ENCODE measurements around the gene HOXA2. TPM values are rescaled to one million over a fixed set of nuclear protein-coding genes. Genes with fewer than 3 reads are reported as not detected.
A peak's percentile ranks its signal among the peaks of the same experiment; 100 is the strongest.

The HOXA2 gene
- total and polyA plus RNA-seq, 2 of the 8 experiments (the other 6 are each of a cell fraction or from before 2014, with no cell fraction given) = not detected

DNA sequence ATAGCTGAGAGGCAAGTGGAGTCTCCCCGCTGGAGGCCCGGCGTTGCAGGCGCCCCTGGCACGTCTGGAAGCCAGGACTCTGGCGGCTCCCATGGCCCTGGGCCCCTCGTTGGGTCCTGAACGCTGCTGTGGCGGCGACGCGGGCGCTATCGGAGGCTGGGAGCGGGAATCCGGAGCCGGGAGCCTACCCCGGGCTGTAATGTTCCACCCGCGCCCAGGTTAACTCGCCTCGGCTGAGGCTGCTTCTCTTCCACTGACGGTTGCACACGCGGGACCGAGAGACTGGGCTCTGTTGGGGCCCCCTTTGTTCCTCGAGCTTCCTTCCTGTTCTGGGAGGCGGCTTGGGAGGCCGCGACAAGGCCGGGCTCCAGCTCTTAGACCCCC is 42.3 kb upstream of the HOXA2 start:
- no peak overlapping the region for H3K4me3 ChIP-seq (ENCODE audit: extremely low read depth in 1 of 4, insufficient read depth in 2 of 4, low read depth in 3 of 4, low read length in 4 of 4)
- no peaks in the 10 kb centered on the region for H3K79me2 ChIP-seq (ENCODE audit: control insufficient read depth in 1 of 2, insufficient read depth in 2 of 2, low read length in 2 of 2)
- TF ChIP-seq EP300 (IDR thresholded peaks at IDR 0.05; ENCODE audit: borderline replicate concordance in 1 of 2, low read depth in 2 of 2, low read length in 2 of 2) (no peak), CBX5 (IDR thresholded peaks at IDR 0.05; ENCODE audit: low read depth, low read length) (no peak), CHD1 (IDR thresholded peaks at IDR 0.05; ENCODE audit: low read depth, low read length) (no peak), RBBP5 (IDR thresholded peaks at IDR 0.05; ENCODE audit: borderline replicate concordance, low read depth, low read length) (no peak), YY1 (IDR thresholded peaks at IDR 0.05; ENCODE audit: low read depth, low read length) (no peak), POU5F1 (IDR thresholded peaks at IDR 0.05; ENCODE audit: low read depth, low read length) (no peak), MAFK (IDR thresholded peaks at IDR 0.05; ENCODE audit: low read depth, low read length) (no peak)

More for the DNA sequence above, 42.3 kb upstream of the HOXA2 start:
- H3K14ac ChIP-seq (ENCODE audit: insufficient read length) = no peak overlapping the region
- no peak overlapping the region for H3K18ac ChIP-seq (ENCODE audit: extremely low read depth, low read length)
- H3K4me1 ChIP-seq (replicated peaks in 1 of 4; ENCODE audit: control insufficient read depth in 3 of 4, insufficient read depth in 4 of 4, low read length in 3 of 4) = peaks cover 0 to 9% (median 5%) of the 10 kb centered on the region in 4 experiments; a peak in 5 of 7 replicates
- no peak overlapping the region for H2AFZ ChIP-seq (ENCODE audit: low read length)
- no peak overlapping the region for H2AK5ac ChIP-seq (ENCODE audit: low read depth, low read length)
- peak overlapping the region; percentile 9; the same call in 1 of the 2 replicates for H4K8ac ChIP-seq (ENCODE audit: extremely low read depth, insufficient read depth, low read length)
- 17% methylated on average over 30 of the region's 31 CpGs; no CpG with 5 or more reads in 1 of the 2 experiments for WGBS, 2 experiments (ENCODE audit: extremely low coverage in 1 of 2, insufficient coverage in 1 of 2, insufficient read length in 1 of 2, insufficient replicate concordance in 2 of 2, low coverage in 1 of 2, low lambda C conversion rate in 2 of 2, missing lambda C conversion rate in 1 of 2)
- POLR2A ChIA-PET (ENCODE audit: partially characterized antibody) = no interaction called here
- H3K9ac ChIP-seq (replicated peaks in 1 of 4; ENCODE audit: extremely low read depth in 1 of 4, low read depth in 3 of 4, low read length in 3 of 4) = no peak overlapping the region
- H3K56ac ChIP-seq (replicated peaks; ENCODE audit: insufficient read length, low read depth, low read length) = no peak overlapping the region
- H3K27ac ChIP-seq (ENCODE audit: low read depth, low read length) = no peak overlapping the region
- H3K9me3 ChIP-seq (ENCODE audit: insufficient read depth in 2 of 2, low read depth in 1 of 2, low read length in 1 of 2) = peaks cover 0 to 3% of the 10 kb centered on the region in 2 experiments; a peak in 1 of 4 replicates
- CTCF ChIA-PET (ENCODE audit: partially characterized antibody) = interaction anchor here (0.7 to 12.5 kb wide), 26 partner anchors 9 to 1247 kb away, joined by 3 to 123 read pairs (median 12); partner anchors contain the start of genes HOXA1, HOXA10, HOXA3 and HOXA4
- H3K23me2 ChIP-seq (ENCODE audit: low read depth, low read length) = peaks cover 9% of the 10 kb centered on the region
- H4K20me1 ChIP-seq (replicated peaks in 1 of 2; ENCODE audit: control insufficient read depth in 1 of 2, insufficient read depth in 2 of 2, low read length in 2 of 2) = peaks cover 26 to 31% of the 10 kb centered on the region in 2 experiments
- no peak overlapping the region for H2BK15ac ChIP-seq (ENCODE audit: low read length)
- H2BK12ac ChIP-seq (ENCODE audit: low read depth, low read length) = no peak overlapping the region
- no peak overlapping the region for H3K4ac ChIP-seq (replicated peaks; ENCODE audit: insufficient read length, low read depth, low read length)
- H2BK5ac ChIP-seq (ENCODE audit: low read depth, low read length) = no peak overlapping the region
- no peak overlapping the region for H3K4me2 ChIP-seq (ENCODE audit: insufficient read depth in 1 of 2, low read depth in 2 of 2, low read length in 2 of 2)
- H4K5ac ChIP-seq (ENCODE audit: insufficient read length, low read depth, low read length) = no peak overlapping the region
- H3K23ac ChIP-seq (ENCODE audit: insufficient read length) = no peak overlapping the region
- peak in 1 of 2 experiments; percentile 56 for DNase-seq (ENCODE audit: low read depth in 1 of 2, low spot score in 2 of 2)
- H3K27me3 ChIP-seq (replicated peaks in 1 of 4; ENCODE audit: control insufficient read depth in 3 of 4, extremely low read depth in 1 of 4, insufficient read depth in 3 of 4, low read length in 3 of 4) = peaks cover 96 to 100% (median 99%) of the 10 kb centered on the region in 4 experiments
- no peak overlapping the region for H2BK120ac ChIP-seq (replicated peaks; ENCODE audit: low read depth, low read length)
- H3K79me1 ChIP-seq (ENCODE audit: low read depth, low read length) = no peaks in the 10 kb centered on the region
- H4K91ac ChIP-seq (replicated peaks; ENCODE audit: insufficient read length, low read length) = no peak overlapping the region
- FAIRE-seq = no peak
- no peak overlapping the region for H2BK20ac ChIP-seq (ENCODE audit: low read length)
- peaks cover 0 to 6% (median 0%) of the 10 kb centered on the region in 4 experiments; a peak in 1 of 8 replicates for H3K36me3 ChIP-seq (ENCODE audit: control insufficient read depth in 2 of 4, insufficient read depth in 4 of 4, low read length in 3 of 4)
